ENCODE results near the gene C11orf68.
"Not testable (repeated sequence)": the region's sequence is repeated elsewhere in the genome, so short reads cannot be mapped to it uniquely, and the experiment has no call there.

The C11orf68 gene

DNA sequence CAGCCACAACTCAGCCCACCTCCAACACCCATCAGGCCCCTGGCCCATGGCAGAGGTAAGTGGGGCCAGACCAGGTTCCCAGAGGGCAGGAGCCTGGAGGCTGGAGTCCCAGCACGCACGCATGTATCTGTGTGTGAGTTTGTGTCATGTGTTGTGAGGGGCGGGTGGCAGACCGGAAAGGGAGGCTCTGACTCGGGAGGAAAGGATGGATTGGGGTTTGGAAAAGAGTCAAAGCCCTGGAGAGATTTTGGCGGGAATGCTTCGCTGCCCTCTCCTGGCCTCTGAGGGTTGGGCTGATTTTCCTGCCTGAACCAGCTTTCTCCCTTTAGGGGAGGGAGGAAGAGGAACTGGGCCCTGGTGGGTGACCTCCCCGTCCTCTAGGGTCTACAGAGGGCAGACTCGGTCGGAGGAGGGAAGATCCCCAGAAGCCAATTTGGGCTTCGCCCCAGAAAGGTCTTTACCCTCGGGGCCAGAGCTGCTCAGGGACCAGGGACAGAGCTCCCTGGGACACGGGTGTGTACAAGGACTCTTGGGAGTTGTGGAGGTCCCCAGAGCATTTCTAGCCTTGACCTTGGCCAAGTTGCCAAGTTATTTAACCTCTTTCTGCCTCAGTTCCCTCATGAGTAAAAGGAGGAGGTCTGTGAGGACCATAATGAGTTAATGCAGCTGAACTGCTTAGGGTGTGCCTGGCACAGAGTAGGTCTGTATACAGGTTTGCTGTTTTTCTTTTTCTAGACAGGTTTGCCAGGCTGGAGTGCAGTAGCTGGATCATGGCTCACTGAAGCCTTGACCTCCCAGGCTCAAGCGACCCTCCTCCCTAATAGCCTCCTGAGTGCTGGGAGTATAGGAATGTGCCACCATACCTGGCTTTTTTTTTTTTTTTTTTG lies 6.9 kb downstream of the C11orf68 start:
- peak; percentile 48 to 76 for DNase-seq

DNA sequence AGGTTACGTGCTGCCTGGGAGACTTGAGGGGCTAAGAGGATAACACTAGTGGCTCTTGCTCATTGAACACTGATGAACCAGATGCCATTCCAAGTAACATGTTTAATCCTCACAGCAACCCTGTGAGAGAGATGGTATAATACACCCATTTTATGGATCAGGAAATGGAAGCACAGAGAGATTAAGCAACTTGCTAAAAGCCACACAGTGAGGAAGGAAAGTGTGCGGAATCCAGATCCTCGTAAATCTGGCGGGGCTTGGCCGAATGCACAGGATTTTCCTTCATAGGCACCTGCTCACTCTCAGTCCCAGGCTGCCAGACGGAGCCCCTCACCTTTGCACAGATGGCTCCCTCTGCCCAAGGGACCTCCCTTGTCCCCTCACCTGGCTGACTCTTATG lies 11.0 kb downstream of the C11orf68 start:
- no peak for DNase-seq

- DNase-seq = no peak
Observed at GRCh38 chr11:65906602-65907001, 12.3 kb downstream of the C11orf68 start.

DNA sequence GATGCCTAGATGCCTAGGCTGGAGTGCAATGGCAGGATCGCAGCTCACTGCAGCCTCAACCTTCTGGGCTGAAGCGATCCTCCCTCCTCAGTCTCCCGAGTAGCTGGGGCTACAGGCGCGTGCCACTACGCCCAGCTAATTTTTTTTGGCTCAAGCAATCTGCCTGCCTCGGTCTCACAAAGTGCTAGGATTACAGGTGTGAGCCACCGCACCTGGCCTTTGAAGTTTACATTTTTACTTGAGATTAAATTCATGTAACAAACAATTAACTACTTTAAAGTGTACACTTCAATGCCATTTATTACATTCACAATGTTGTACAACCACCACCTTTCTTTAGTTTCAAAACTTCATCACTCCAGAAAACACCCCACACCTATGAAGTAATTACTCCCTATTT lies 15.1 kb downstream of the C11orf68 start:
- DNase-seq = no peak

- no peak for DNase-seq
Observed at GRCh38 chr11:65903068-65903481, 15.8 kb downstream of the C11orf68 start.

GRCh38 chr11:65900899-65901180 lies 18.0 kb downstream of the C11orf68 start:
- no peak for DNase-seq

DNA sequence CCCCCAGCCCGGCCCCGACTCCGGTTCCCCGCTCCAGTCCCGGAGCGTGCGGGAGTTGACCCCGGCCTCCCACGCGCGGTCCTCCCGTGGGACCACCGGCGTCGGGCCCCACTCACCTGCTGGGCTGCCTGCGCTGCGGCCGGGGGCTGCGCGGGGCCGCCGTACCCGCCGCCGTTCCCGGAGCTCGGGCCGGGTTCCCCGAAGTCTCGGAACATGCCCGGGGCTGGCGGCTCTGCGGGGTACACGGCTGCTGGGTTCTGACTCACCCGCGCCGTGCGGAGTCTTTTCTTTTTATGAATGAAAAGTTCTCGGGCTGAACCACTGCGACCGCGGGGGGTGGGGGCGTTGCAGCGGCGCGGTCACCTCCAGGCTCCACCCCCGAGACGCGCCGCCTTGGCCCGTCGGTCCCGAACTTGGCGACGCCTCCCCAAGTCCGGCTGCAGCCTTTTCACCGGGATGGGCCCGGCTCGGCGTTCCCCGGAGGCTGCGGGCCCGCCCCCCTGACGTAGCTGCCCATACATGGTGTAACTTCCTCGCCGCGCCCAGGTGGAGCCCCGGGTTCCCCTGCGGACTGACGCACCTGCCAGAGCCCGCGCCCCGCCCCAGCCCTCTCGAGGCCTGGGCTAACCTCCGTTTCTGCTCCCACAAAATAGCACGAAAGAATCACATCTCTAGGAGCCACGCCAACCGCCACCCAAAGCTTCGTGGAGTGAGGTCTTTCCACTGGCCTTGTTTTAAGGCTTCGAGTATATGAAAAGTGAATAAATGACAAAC lies 18.6 kb downstream of the C11orf68 start, which contains the start of gene FOSL1:
TSS of gene FOSL1 (minus strand) at position 264 of the 774 bp plus-strand sequence. CDS start at position 215, 49 bp downstream.
- DNase-seq = peak in 1 of 2 experiments; percentile 46

DNA sequence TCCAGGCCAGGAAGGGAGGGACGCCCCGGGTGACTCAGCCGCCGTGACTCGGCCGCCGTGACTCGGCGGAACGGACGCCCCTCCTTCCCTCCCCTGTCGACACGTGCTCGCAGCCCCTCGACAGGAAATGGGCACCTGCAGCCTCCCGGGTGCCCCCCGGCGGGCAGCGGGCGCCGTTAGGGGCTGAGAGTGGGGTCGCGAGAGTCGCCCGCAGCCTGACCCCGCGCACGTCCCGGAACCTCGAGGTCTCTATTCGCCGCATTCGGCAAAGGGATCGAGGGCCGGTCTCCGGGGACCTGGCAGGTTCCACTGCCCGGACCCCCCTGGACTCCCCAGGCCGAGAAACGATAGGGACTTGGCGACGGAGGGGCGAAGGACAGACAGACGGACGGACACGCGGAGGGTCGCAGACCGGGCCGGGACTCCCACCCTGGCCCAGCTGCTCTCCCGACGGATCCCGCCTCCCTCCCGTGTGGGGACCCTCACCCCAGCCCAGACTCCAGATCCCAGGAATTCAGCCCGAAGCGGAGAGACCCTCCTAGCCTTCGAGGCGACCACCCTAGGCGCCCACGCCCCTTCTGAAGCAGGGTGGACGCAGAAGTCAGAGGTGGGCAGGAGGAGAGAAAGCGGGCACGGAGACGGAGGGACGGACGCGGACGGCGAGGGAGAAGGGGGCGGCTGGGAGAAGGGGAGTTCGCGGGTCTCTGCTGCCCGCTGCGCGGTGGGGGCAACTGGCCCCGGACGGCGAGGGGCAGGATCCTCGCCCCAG lies 19.3 kb downstream of the C11orf68 start:
- DNase-seq = no peak

- no peak for DNase-seq
Observed at GRCh38 chr11:65898656-65899355, 20.1 kb downstream of the C11orf68 start.

DNA sequence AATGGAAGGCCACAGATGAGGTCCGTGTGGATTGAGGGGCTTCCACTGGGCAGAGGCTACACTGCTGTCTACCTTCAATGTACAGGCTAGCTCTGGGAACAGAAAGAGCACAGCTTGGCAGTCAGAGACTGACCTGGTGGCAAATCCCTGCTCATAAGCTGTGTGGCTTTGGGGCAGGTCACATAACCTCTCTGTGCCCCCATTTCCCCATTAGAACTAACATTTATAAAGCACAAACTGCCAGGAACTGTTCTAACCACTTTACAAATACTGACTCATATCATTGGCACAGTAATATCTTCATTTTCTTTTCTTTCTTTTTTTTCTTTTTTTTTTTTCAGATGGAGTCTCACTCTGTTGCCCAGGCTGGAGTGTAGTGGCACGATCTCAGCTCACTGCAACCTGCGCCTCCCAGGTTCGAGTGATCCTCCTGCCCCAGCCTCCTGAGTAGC lies 21.8 kb downstream of the C11orf68 start:
- no peak for DNase-seq

GRCh38 chr11:65896034-65896999 lies 22.5 kb downstream of the C11orf68 start:
- DNase-seq = no peak

- DNase-seq = no peak
Observed at GRCh38 chr11:65895482-65895981, 23.3 kb downstream of the C11orf68 start.

DNA sequence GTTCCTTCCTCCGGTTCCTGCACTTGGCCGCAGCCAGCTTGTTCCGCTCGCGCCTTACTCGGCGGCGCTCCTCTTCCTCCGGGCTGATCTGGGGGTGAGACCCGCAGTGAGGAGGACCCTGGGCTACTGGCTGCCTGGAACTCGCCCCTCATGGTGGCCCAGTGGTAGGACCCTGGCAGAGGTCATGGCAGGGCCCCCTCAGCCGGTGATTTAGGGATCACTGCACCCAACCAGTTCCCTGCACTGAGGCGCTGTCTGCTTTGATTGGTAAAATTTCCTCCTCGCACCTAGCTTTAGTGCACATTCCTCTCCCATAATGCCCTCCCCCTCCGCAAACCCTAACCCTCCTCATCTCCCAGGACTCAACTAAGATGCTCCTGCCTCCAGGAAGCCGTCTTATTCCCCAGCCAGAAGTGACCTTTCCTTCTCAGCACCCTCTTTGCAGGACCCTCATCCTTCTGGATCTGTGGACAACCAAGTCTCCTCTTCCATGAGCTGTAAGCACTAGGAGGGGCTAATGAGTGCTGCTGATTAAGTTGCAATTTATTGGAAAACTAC lies 24.7 kb downstream of the C11orf68 start:
- no peak for DNase-seq

DNA sequence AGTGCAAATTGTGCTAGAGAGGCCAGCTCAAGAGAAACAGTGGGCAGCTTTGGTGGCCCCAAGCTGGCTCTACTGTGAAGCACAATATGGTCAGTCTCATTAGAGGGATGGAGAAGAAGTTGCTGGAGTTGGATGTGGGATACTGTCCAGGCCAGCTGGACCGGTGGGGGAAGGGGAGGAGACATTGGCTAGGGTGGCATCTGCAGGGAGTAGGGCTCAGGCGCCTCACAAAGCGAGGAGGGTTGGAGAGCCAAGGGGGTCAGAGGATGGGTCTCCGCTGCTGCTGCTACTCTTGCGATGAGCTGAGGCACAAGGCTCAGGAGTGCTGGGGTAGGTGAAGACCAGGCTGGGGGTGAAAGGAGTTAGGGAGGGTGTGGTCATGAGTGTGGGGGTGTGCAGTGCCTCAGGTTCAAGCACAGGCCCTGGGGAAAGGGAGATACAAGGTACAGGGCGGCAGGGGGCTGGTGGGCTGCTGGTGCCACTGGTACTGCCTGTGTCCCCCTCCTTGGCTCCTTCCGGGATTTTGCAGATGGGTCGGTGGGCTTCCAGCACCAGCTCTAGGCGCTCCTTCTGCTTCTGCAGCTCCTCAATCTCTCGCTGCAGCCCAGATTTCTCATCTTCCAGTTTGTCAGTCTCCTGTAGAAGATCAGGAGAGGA lies 26.1 kb downstream of the C11orf68 start:
- no peak for DNase-seq

- not testable (repeated sequence) for DNase-seq
Observed at GRCh38 chr11:65892137-65892540, 26.7 kb downstream of the C11orf68 start.

GRCh38 chr11:65891219-65892136 lies 27.4 kb downstream of the C11orf68 start:
- DNase-seq = no peak

DNA sequence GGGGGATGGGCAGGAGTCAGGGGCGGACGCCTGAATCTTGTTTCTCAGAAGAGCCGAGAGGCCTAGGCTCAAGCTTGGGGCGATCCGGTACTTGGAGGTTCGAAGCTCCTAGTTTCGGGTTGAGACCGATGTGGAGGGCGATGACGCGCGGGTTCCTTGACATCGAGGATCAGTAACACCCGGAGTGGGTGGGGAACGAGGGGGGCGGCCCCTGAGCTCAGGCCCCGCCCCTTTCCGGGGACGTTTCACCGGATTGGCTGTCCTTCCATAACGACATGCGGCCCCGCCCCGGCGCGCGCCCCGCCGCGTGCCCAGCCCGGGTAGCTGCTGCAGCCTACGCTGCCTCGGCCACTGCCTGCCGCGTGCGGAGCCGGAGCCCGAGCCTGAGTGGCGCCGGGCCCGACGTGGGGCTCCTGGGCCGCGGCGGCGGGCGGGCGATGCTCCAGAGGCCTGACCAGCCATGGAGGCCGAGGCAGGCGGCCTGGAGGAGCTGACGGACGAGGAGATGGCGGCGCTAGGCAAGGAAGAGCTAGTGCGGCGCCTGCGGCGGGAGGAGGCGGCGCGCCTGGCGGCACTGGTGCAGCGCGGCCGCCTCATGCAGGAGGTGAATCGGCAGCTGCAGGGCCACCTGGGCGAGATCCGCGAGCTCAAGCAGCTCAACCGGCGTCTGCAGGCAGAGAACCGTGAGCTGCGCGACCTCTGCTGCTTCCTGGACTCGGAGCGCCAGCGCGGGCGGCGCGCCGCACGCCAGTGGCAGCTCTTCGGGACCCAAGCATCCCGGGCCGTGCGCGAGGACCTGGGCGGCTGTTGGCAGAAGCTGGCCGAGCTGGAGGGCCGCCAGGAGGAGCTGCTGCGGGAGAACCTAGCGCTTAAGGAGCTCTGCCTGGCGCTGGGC lies 28.3 kb downstream of the C11orf68 start, which contains the start of gene CCDC85B:
TSS of gene CCDC85B (plus strand) at position 350 of the 895 bp plus-strand sequence. CDS start at position 461, 111 bp downstream.
- peak; percentile 93 to 99 for DNase-seq

All from NCI-H446 (cell line).